Kidney (tissue), 14 donors: ENCODE data around the gene CCDC107. TPM values are rescaled to one million over a fixed set of nuclear protein-coding genes. Genes with fewer than 3 reads are reported as not detected.

Source experiments
- DNase-seq, 5 donors: peaks; one replicate each; pipeline ENCODE4 v3.0.0-alpha.2; 2013 to 2020
- FAIRE-seq: peaks from 2 replicates; lab custom pipeline; 2012; peaks lifted over from hg19 to GRCh38; lab: Jason Lieb, UNC
- H3K27ac ChIP-seq, 2 donors: one replicate each; pipeline ENCODE4 v1.7.0; 2013; ENCODE audit warnings: low read depth in 2 of 2, low read length in 2 of 2, inconsistent platforms in 1 of 2
- H3K27me3 ChIP-seq: one replicate; pipeline ENCODE4 v1.7.1; 2013; ENCODE audit warnings: low read length, inconsistent platforms; ENCODE audit not compliant: control insufficient read depth, insufficient read depth
- H3K36me3 ChIP-seq, 3 donors: one replicate each; pipeline versions ENCODE4 v1.7.0 to v1.7.1; 2013; ENCODE audit warnings: low read length in 3 of 3, control low read depth in 1 of 3, inconsistent platforms in 1 of 3; ENCODE audit not compliant: insufficient read depth in 3 of 3, control insufficient read depth in 2 of 3
- H3K4me1 ChIP-seq, 3 donors: one replicate each; pipeline versions ENCODE4 v1.7.0 to v1.7.1; 2013; ENCODE audit warnings: low read length in 3 of 3, inconsistent platforms in 1 of 3, low read depth in 1 of 3; ENCODE audit not compliant: control insufficient read depth in 2 of 3, insufficient read depth in 2 of 3
- H3K4me3 ChIP-seq, 3 donors: one replicate each; pipeline versions ENCODE4 v1.7.0 to v1.8.1; 2013; ENCODE audit warnings: low read length in 3 of 3, control low read depth in 1 of 3, inconsistent platforms in 1 of 3
- H3K9ac ChIP-seq, 3 donors: one replicate each; pipeline versions ENCODE4 v1.7.0 to v1.7.1; 2013; ENCODE audit warnings: low read length in 3 of 3, control low read depth in 1 of 3, inconsistent platforms in 1 of 3
- H3K9me3 ChIP-seq, 3 donors: one replicate each; pipeline versions ENCODE4 v1.7.0 to v1.7.1; 2013; ENCODE audit warnings: low read length in 3 of 3, control low read depth in 1 of 3, inconsistent platforms in 1 of 3; ENCODE audit not compliant: control insufficient read depth in 2 of 3, insufficient read depth in 1 of 3
- intact Hi-C: fragments of 100-400 bp; cut with DNase I; formaldehyde crosslinking; loops from one replicate; pipeline ENCODE4 v1.11.1; 2022
- polyA plus RNA-seq: library from polyadenylated mRNA; stranded (reverse); fragments of 350-450 nt; fragmentation: Illumina TruSeq; extraction: RNeasy Lipid Tissue Mini Kit (QIAGEN cat#74804); gene quantifications from one replicate; pipeline ENCODE4 v1.2.3, GENCODE V29; 2014; ENCODE audit warnings: low read depth, low replicate concordance; ENCODE audit not compliant: insufficient read depth
- total RNA-seq: library from RNA; stranded (reverse); fragmentation: NEBNext Ultra II Directional; extraction: Animal tissue kit (Norgen Biotek cat#: 25700); gene quantifications from one replicate; pipeline ENCODE4 v1.2.1, GENCODE V29; 2021
- TF ChIP-seq, protein P1 (sequence below): IDR thresholded peaks from 3 replicates; pipeline ENCODE4 v1.5.1; 2012; ENCODE audit warnings: mild to moderate bottlenecking, moderate library complexity, borderline replicate concordance; ENCODE audit not compliant: insufficient read depth; ENCODE audit errors: extremely low read depth
- donor health status: control.
- donor health status: control.
- donor health status: control.
- donor health status: control.
- donor health status: control.
- donor health status: DM: yes; HTN: yes; CAD: no.
- donor health status: Normal renal cell carcinoma (clear cell type).

The CCDC107 gene
- total and polyA plus RNA-seq, 2 donors from 2014 or later, result 26.8 to 52.3 TPM

DNA sequence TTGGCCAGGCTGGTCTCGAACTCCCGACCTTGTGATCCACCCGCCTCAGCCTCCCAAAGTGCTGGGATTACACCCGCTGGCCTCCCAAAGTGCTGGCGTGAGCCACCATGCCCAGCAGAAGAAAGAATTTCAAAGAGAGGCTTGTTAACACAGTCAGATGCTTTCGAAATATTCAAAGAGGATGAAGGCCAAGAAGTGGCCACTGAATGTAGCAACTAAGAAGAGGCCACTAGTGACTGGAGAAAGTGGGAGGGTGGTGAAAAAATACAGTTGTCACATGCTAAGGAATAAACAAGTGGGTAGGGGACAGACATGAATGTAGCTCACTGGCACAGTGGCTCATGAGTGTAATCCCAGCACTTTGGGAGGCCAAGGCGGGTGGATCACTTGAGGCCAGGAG, 44.6 kb downstream of the CCDC107 start:
- no peak for FAIRE-seq
- Histone ChIP-seq H3K27me3 (no peaks in the 10 kb centered on the region), H3K4me1 (no peaks in the 10 kb centered on the region), H3K9ac (no peak overlapping the region), H3K9me3 (no peaks in the 10 kb centered on the region), H3K4me3 (no peak overlapping the region), H3K27ac (no peak overlapping the region), H3K36me3 (peaks cover 36 to 96% (median 89%) of the 10 kb centered on the region in 3 donors)
- no peak for DNase-seq
- TF ChIP-seq, protein P1, sequence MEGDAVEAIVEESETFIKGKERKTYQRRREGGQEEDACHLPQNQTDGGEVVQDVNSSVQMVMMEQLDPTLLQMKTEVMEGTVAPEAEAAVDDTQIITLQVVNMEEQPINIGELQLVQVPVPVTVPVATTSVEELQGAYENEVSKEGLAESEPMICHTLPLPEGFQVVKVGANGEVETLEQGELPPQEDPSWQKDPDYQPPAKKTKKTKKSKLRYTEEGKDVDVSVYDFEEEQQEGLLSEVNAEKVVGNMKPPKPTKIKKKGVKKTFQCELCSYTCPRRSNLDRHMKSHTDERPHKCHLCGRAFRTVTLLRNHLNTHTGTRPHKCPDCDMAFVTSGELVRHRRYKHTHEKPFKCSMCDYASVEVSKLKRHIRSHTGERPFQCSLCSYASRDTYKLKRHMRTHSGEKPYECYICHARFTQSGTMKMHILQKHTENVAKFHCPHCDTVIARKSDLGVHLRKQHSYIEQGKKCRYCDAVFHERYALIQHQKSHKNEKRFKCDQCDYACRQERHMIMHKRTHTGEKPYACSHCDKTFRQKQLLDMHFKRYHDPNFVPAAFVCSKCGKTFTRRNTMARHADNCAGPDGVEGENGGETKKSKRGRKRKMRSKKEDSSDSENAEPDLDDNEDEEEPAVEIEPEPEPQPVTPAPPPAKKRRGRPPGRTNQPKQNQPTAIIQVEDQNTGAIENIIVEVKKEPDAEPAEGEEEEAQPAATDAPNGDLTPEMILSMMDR, result no peak
- intact Hi-C loops, result no loop called here

DNA sequence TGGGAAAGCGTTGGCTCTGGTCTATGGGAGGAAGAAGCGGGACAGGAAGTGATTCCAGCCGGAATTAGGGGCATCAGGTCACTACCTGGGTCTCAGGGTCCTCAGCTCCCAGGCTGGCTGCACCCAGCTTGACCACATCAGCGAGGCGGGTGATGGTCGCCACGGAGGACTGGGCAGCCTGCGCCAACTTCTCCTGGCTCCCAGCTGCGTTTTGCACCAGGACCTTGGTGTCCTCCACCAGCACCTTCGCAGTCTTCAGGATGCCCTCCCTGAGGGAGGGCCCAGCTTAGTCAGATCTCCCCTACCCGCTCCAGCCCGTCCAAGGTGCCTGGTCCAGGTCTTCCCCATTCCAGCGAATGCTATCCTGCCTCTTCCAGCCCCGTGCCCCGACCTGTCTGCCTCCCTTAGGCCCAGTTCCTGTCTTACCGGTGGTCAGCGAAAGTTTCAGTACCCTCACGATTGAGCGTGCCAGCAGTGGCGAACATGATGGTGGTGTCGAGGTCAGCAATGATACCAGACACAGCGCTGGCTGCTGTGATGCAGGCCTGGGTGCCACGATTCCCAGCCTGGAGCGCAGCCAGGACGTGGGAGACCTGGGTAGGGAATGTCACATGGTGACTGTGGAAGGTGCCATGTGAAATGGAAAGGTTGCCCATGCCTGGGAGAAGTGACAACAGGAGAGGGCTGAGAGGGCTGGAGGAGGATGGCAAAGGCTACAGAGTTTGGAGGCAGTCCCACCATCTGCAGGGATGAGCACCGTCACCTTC, 46.0 kb downstream of the CCDC107 start:
- DNase-seq, result no peak
- peaks cover 31 to 95% (median 87%) of the 10 kb centered on the region in 3 donors for H3K36me3 ChIP-seq
- no peak overlapping the region for H3K4me3 ChIP-seq
- no peak overlapping the region for H3K27ac ChIP-seq
- H3K27me3 ChIP-seq, result no peaks in the 10 kb centered on the region
- no peaks in the 10 kb centered on the region for H3K9me3 ChIP-seq
- FAIRE-seq, result no peak
- no peak overlapping the region for H3K9ac ChIP-seq
- intact Hi-C loops, result no loop called here
- TF ChIP-seq, protein P1, result no peak
- H3K4me1 ChIP-seq, result no peaks in the 10 kb centered on the region

DNA sequence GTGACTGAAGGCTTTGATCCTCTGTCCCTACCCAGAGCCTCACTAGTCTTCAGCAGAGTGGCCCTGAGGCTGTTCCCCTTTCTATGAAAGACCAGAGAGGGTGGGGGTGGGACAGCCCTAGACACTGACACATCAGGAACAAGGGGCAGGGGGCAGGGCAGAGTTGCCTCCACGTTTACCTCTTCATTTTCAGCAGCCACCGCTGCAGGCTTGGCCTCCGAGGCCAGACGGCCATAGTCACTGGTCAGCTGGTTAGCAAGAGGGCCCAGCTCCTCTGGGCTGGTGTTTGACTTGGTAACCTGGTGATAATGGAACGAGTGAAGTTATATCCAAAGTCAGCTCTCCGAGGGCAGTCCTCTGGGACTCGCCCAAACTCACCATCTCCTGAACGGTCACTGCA, 47.3 kb downstream of the CCDC107 start:
- H3K4me1 ChIP-seq, result no peaks in the 10 kb centered on the region
- H3K36me3 ChIP-seq, result peaks cover 23 to 88% (median 76%) of the 10 kb centered on the region in 3 donors
- H3K27ac ChIP-seq, result no peak overlapping the region
- TF ChIP-seq, protein P1, result no peak
- FAIRE-seq (no peak), DNase-seq (no peak)
- no peaks in the 10 kb centered on the region for H3K9me3 ChIP-seq
- no peak overlapping the region for H3K9ac ChIP-seq
- no peak overlapping the region for H3K4me3 ChIP-seq
- intact Hi-C loops, result no loop called here
- H3K27me3 ChIP-seq, result no peaks in the 10 kb centered on the region
